Mucosa of descending colon (tissue), 3 donors: ENCODE results near the gene TTC7B. TPM values are rescaled to one million over a fixed set of nuclear protein-coding genes. Genes with fewer than 3 reads are reported as not detected.

Experiments
- ATAC-seq: fragments of 200-7000 bp; cut with Tn5 transposase; one replicate; pipeline ENCODE4 v1.9.1; 2020; ENCODE audit warnings: mild to moderate bottlenecking, moderate library complexity
- DNase-seq, 3 donors: peaks; one replicate each; pipeline ENCODE4 v3.0.0-alpha.2; 2020
- H3K36me3 ChIP-seq: fragments of 200-600 bp; one replicate; pipeline ENCODE4 v1.8.0; 2021; ENCODE audit warnings: low read depth, mild to moderate bottlenecking
- H3K4me1 ChIP-seq: fragments of 200-600 bp; one replicate; pipeline ENCODE4 v1.8.0; 2021; ENCODE audit warnings: low read depth, mild to moderate bottlenecking
- H3K4me3 ChIP-seq: fragments of 200-600 bp; one replicate; pipeline ENCODE4 v1.8.0; 2021; ENCODE audit warnings: mild to moderate bottlenecking
- H3K9me3 ChIP-seq: fragments of 200-600 bp; one replicate; pipeline ENCODE4 v1.8.0; 2021; ENCODE audit warnings: mild to moderate bottlenecking
- intact Hi-C, 2 donors: fragments of 100-400 bp; cut with DNase I in 1 of 2; cut with micrococcal nuclease in 1 of 2; formaldehyde crosslinking; loops; one replicate each; pipeline versions ENCODE4 v1.11.0 to v1.11.1; 2022; cut with DNase I, micrococcal nuclease
- total RNA-seq, 3 donors: library from RNA; stranded (reverse); fragmentation: NEBNext Ultra II Directional in 2 of 3; extraction: Animal tissue kit (Norgen Biotek cat#: 25700) in 2 of 3; gene quantifications; one replicate each; pipeline versions ENCODE4 v1.2.1 to v1.2.4, GENCODE V29; 2021 to 2023
- TF ChIP-seq, protein P1 (sequence below): fragments of 200-600 bp; IDR thresholded peaks from one replicate; pipeline ENCODE4 v1.8.0; 2022; ENCODE audit warnings: antibody characterized with exemption, mild to moderate bottlenecking
- donor health status: DM: no; HTN: no; CAD: no; lungs with moderate emphysema.
- donor health status: DM: no; HTN: no; CAD: no.
- donor health status: DM: no; HTN: yes; CAD: no.

Gene TTC7B
- total RNA-seq, 3 donors from 2014 or later = 6.0 to 72.8 (median 10.0) TPM

DNA sequence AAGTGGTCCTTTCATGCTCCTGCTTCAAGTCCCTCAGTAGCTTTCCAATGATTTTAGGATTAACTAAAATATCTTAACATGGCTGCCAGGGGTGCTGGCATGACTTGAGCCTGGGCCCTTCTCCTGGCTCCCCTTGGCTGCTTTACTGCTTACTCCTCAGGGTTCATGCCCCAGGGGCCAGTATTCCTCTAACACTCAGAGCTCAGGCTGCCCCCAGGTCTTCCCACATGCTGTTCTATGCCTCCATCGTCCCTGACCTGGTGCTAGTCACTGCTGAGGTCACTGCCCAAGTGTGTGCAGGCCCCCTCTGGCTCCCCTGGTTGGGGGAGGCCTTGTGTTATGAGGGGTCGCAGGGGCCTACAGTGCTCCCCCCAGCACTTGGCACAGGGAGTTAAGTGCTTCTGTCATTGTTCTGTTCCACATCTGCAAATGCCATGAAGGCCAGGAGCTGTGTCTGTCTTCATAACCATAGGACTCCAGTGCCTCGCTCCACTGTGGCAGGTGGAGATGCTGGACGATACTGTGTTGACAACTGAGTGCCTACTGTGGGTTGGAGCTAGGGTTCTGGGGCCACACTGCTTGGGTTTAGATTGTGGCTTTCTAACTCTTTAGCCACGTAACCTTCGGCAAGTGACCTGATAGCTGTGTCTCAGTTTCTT, 228.8 kb downstream of the TTC7B start:
- H3K36me3 ChIP-seq = no peaks in the 10 kb centered on the region
- no peak for DNase-seq
- no peak for ATAC-seq
- no peaks in the 10 kb centered on the region for H3K9me3 ChIP-seq
- TF ChIP-seq, protein P1, sequence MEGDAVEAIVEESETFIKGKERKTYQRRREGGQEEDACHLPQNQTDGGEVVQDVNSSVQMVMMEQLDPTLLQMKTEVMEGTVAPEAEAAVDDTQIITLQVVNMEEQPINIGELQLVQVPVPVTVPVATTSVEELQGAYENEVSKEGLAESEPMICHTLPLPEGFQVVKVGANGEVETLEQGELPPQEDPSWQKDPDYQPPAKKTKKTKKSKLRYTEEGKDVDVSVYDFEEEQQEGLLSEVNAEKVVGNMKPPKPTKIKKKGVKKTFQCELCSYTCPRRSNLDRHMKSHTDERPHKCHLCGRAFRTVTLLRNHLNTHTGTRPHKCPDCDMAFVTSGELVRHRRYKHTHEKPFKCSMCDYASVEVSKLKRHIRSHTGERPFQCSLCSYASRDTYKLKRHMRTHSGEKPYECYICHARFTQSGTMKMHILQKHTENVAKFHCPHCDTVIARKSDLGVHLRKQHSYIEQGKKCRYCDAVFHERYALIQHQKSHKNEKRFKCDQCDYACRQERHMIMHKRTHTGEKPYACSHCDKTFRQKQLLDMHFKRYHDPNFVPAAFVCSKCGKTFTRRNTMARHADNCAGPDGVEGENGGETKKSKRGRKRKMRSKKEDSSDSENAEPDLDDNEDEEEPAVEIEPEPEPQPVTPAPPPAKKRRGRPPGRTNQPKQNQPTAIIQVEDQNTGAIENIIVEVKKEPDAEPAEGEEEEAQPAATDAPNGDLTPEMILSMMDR = no peak
- no peaks in the 10 kb centered on the region for H3K4me1 ChIP-seq
- no peak overlapping the region for H3K4me3 ChIP-seq
- intact Hi-C loops = no loop called here

DNA sequence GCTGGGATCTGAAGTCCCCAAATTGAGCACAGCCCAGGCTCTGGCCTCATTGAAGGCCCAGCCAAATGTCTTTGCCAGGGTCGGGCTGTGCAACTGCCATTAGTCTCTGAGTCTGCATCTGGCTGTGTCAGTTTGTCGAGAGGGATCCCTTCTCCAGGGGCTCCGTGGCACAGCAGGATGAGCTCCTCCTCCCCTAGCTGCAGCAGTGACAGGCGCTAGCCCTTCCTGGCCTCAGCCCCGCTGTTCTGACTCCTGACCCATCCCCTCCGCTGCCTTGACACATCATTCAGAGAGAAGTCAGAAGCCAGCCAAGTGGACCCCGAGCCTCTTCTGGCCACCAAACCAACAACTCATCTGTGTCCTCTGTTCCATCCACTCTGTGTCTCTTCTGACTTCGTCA, 231.1 kb downstream of the TTC7B start:
- ATAC-seq (no peak), DNase-seq (no peak)
- no peaks in the 10 kb centered on the region for H3K9me3 ChIP-seq
- TF ChIP-seq, protein P1 = no peak
- intact Hi-C loops = no loop called here
- H3K4me3 ChIP-seq = no peak overlapping the region
- no peaks in the 10 kb centered on the region for H3K36me3 ChIP-seq
- no peaks in the 10 kb centered on the region for H3K4me1 ChIP-seq

DNA sequence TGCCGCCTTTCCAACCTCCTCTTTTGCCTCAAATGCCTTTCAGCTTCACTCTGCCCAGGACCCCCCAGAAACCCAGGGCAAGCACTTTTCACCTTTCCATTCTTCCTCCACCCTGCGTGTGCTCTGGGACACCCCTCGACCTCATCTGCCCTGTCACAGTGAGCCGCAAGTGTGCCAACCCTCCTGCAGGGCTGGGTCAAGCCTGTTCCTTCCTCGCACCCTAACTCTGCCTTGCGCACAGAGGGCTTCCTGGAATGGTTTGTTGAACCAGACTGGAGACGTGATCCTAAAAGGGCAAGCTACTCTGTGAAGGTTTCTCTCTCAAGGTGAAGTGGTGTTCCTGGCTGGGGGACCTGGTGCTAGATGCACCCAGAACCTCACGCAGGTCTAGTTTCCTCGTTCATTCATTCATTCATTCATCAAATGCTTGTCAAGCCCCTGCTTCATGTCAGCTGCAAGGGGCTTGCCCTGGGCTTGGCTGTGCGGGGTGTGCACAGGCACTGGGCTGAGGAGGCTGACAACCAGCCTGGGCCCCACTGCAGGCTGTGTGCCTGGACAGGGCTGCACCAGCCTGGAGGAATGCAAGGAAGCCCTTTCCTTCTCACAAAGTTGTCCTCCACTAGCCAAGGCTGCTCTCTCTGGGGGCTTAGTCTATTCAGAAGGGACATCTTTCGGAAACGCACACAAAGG, 232.2 kb downstream of the TTC7B start:
- no peaks in the 10 kb centered on the region for H3K9me3 ChIP-seq
- intact Hi-C loops = no loop called here
- no peaks in the 10 kb centered on the region for H3K36me3 ChIP-seq
- DNase-seq = no peak
- ATAC-seq = no peak
- H3K4me3 ChIP-seq = no peak overlapping the region
- no peaks in the 10 kb centered on the region for H3K4me1 ChIP-seq
- TF ChIP-seq, protein P1 = no peak

DNA sequence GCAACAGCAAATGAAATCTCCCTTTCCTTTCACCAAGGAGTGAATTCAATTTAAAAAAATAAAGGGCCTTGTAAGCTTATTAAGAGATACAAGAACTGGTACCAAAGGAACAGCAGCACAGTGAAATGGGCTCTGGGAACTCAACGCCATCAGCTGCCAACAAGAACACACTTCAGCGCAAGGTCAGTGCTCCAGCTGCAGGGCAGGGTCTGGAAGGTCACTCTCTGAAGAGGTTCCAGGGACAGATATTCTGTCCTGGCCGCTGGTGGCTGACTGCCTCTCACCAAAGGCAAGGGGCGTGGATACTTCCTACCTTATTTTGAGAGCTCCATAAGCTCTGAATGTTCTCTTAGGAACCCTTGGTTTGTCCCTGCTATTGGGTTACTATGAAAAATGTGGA, 232.8 kb downstream of the TTC7B start:
- Histone ChIP-seq H3K4me1 (no peaks in the 10 kb centered on the region), H3K4me3 (no peak overlapping the region), H3K36me3 (no peaks in the 10 kb centered on the region), H3K9me3 (no peaks in the 10 kb centered on the region)
- TF ChIP-seq, protein P1 = no peak
- ATAC-seq (no peak), DNase-seq (no peak)
- intact Hi-C loops = no loop called here

DNA sequence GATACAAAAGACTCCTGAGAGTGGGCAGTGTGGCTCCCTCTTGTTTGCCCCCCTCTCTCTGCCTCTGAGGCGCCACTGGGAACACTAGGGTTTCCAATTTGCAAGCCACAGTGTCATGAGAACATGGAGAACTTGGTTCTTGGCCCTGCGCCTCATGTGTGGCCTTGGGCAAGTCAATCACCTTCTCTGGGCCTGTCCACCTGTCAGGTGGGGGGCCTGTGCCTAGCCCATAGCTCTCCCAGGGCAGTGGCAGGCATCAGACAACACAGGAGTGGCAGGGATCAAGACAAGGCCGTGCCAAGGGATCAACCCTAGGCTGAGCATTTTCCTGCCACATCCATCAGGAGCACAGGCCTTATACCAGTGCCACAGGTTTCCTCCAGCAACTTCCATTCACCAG, 234.1 kb downstream of the TTC7B start:
- no peaks in the 10 kb centered on the region for H3K36me3 ChIP-seq
- H3K4me1 ChIP-seq = no peaks in the 10 kb centered on the region
- H3K9me3 ChIP-seq = no peaks in the 10 kb centered on the region
- no peak overlapping the region for H3K4me3 ChIP-seq
- ATAC-seq (no peak), DNase-seq (no peak)
- TF ChIP-seq, protein P1 = no peak
- intact Hi-C loops = no loop called here
